Activated CD8-positive, alpha-beta memory T cell treated with anti-CD3 and anti-CD28 coated beads for 48 hours (primary cell): ENCODE measurements around the gene HOXA7.
A peak's percentile ranks its signal among the peaks of the same experiment; 100 is the strongest.

ENCODE experiments used
- DNase-seq, 3 experiments: peaks; one replicate each; pipeline ENCODE4 v3.0.0-alpha.2; 2020; ENCODE audit warnings: low read depth in 2 of 3, low spot score in 2 of 3

HOXA7 gene

GRCh38 chr7:27182861-27183681, 26.6 kb upstream of the HOXA7 start:
- peak in 1 of 3 experiments; percentile 1 for DNase-seq

DNA sequence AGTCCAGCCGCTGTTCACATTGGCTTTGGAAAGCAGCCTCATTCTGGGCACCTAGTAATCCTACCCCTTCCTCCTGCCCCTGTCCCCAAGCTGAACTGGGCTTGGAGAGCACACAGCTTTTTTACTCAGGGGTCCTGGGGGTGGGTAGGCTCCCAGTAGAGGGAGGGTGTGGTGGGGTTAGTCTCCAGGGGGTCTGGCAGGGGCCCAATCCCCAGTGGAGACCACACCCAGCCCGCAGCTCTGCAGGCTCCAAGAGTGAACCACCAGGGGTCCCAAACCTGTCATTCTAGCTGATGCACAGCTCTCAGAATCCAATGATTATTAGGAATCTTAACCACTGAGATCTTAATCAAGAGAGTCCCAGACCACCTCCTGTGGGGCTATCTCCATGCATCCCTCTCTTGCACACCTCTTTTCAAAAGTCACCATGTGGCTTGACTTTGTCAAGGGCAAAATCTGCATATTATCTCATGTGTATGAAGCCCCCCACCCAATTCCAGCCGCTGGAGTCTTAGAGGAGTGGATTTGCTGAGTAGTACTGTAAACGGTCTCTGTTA, 25.9 kb upstream of the HOXA7 start:
- no peak for DNase-seq

- no peak for DNase-seq
These were observed 25.4 kb upstream of the HOXA7 start for GRCh38 chr7:27181795-27182275.

DNA sequence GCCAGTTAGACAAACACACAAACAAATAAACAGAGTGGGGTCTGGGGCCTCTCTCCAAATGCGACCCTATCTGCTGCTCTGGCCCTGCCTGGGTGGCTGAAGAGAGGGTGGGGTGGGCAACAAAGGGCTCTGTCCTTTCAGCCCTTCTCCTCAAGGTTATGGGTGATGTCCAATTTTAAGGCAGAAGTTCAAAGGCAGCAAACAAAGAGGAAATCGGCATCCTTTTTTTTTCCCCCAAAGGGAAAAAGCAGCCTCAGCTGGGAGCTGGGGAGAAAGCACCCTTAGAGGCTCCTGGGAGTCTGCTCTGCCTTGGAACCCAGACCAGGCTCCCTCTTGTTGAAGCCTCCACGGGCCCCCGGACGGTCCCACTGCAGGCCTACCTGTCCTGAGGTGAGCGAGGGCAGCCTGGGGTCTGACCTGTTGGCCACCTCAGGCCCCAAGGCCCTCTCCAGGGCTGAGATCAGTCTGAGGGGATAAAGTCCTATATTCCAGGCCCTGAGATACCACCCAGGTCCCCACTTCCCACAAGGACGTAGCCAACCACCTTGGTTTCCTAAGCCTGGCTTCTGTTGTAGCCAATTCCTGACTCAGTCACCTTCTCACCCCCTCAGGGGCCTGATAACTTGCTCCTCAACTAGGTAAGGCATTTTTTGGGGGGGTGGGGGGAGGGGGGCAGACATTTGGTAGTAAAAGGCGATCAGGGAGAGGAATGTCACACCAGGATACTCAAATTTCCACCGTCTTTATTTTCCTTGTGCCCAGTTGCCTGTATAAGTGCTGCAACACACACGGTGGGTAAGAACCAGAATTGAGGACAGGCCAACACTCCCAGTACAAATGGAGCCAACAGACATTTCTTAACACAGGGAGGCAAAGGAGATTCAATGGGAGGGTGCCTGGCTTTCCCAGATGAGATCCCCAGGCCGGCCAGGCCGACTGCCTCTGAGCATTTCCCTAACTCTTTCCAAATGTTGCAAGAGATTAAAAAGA, 24.3 kb upstream of the HOXA7 start:
- DNase-seq = no peak

GRCh38 chr7:27179503-27180430, 23.3 kb upstream of the HOXA7 start:
- DNase-seq = peak in 1 of 3 experiments; percentile 69

DNA sequence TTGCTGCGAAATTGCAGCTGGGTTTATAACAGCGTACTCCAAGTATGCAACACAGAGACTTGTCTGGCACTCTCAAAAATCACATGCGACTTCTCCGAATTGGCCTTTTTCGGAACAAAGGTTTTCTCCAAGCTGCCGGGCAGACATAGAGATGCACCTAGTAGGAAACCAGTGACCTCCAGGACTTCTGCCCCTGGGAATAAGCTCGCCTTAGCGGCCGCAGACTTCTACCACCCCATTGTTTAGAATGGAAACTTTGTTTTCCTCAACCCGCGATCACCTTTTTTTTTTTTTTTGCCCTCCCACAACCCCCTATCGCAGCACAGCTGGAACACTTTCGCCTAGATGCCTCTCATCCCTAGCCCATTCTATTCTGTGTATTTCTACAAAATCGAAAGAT, 22.6 kb upstream of the HOXA7 start:
- no peak for DNase-seq

- no peak for DNase-seq
These were observed 21.9 kb upstream of the HOXA7 start for GRCh38 chr7:27178366-27178765.

GRCh38 chr7:27177795-27178320, 21.4 kb upstream of the HOXA7 start:
- no peak for DNase-seq

DNA sequence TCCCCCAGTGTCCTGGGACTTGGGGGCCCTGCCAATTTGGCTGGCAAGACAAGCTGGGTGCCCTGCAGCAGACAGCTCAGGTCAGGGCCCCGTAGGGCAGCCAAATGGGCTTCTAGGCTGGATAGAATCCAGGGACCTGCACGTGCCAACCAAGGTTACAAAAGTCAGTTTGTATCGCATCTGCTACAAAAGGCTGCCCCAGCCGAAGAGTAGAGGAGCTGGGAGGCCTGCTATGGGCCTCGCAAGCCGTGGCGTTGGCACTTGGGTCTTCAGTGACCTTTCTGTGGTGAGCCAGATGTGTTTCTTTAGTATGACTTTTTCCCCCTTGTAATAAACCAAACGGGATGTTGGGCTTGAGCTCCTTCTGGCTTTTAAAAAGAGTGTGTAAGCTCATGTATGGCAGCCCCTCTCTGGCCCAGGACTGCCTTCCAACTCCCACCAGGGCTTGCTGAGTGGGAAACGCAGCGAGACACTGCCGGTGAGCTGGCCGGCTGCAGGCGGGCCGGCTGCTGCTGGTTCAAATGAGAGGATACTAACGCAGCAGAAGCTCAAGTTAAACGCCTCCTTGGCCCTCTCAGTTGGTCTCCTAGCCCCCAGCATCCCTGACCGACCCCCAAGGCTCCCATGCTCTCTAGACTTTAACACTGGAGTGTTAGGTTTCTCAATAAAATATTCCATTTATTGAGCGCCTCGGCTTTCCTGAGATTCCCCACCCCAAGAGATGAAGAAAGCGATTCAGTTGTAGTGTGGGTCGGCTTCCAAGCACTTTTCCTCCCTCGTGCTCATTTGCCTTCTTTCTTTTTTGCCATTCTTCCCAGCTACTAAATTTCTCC, 20.7 kb upstream of the HOXA7 start:
- DNase-seq = no peak

- DNase-seq = no peak
These were observed 20.0 kb upstream of the HOXA7 start for GRCh38 chr7:27176524-27176845.

GRCh38 chr7:27175626-27176523, 19.4 kb upstream of the HOXA7 start:
- no peak for DNase-seq

GRCh38 chr7:27174874-27175625, 18.6 kb upstream of the HOXA7 start:
- DNase-seq = no peak

- DNase-seq = peak in 1 of 3 experiments; percentile 0
These were observed 17.7 kb upstream of the HOXA7 start, which contains the start of gene HOXA10 for GRCh38 chr7:27173956-27174873. HOXA10 (minus strand) TSS chr7:27174320; CDS start chr7:27174306, 14 bp downstream.

- DNase-seq = no peak
These were observed 17.1 kb upstream of the HOXA7 start for GRCh38 chr7:27173511-27173955.

DNA sequence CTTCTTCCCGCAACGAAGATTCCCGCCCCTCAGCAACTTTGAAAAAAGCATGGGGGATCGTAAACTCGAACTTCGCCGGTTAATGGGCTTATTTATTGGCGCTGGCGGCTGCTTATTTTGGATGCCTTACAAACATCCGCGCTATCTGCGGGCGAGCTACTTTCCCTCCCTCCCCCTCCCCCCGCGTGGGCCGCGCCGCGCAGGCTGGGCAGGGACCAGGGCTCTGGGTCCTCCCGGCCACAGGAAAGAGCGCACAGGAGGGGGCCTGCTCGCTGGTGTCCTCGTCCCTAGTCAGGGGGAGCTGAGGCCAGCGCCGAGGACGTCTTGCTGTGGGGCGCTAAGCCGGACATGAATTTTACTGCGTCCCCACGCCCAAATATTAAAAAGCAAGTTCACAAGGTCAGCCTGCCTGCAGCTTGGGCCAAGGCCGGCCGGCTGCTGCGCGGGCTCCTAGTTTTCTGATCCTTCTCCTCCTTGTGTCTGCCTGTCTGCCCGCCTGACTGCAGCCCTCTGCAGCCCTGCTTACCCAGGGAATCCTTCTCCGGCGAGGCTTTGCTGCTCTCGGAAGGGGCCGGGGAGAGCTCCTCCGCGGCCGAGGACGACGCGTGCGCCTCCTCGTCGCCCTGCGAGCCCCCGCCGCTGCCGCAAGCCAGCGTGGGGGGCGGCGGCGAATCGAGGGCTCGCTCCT, 16.5 kb upstream of the HOXA7 start:
- DNase-seq = no peak

- peak in 1 of 3 experiments; percentile 2 for DNase-seq
These were observed 15.9 kb upstream of the HOXA7 start for GRCh38 chr7:27172315-27172774.
